Small intestine (tissue), 7 donors: ENCODE data around the gene PTH2. TPM values are rescaled to one million over a fixed set of nuclear protein-coding genes. Genes with fewer than 3 reads are reported as not detected.

Source experiments
- DNase-seq, 2 donors: peaks; one replicate each; pipeline versions ENCODE4 v3.0.0 to v3.0.0-alpha.2; 2013
- FAIRE-seq: peaks from 2 replicates; lab custom pipeline; 2012; peaks lifted over from hg19 to GRCh38; lab: Jason Lieb, UNC
- H3K27ac ChIP-seq, 3 donors: one replicate each; pipeline ENCODE4 v1.5.1; 2013; ENCODE audit warnings: low read length in 2 of 3, mild to moderate bottlenecking in 2 of 3, control low read depth in 1 of 3, inconsistent platforms in 1 of 3, low read depth in 1 of 3, moderate library complexity in 1 of 3
- H3K27me3 ChIP-seq, 3 donors: one replicate each; pipeline ENCODE4 v1.6.1; 2013; ENCODE audit warnings: low read length in 3 of 3, inconsistent platforms in 1 of 3; ENCODE audit not compliant: control insufficient read depth in 3 of 3, insufficient read depth in 3 of 3
- H3K36me3 ChIP-seq, 3 donors: one replicate each; pipeline ENCODE4 v1.6.1; 2013; ENCODE audit warnings: low read length in 3 of 3, inconsistent platforms in 1 of 3, low read depth in 1 of 3, mild to moderate bottlenecking in 1 of 3, moderate library complexity in 1 of 3; ENCODE audit not compliant: control insufficient read depth in 3 of 3, insufficient read depth in 2 of 3
- H3K4me1 ChIP-seq, 3 donors: one replicate each; pipeline ENCODE4 v1.6.1; 2013; ENCODE audit warnings: low read length in 2 of 3, inconsistent platforms in 1 of 3, low read depth in 1 of 3, mild to moderate bottlenecking in 1 of 3, moderate library complexity in 1 of 3; ENCODE audit not compliant: control insufficient read depth in 3 of 3, insufficient read depth in 2 of 3
- H3K4me3 ChIP-seq, 3 donors: one replicate each; pipeline ENCODE4 v1.5.1; 2013; ENCODE audit warnings: low read length in 3 of 3, control low read depth in 1 of 3, inconsistent platforms in 1 of 3, low read depth in 1 of 3, mild to moderate bottlenecking in 1 of 3, moderate library complexity in 1 of 3
- H3K9me3 ChIP-seq, 2 donors: one replicate each; pipeline ENCODE4 v1.6.1; 2013; ENCODE audit warnings: low read depth in 1 of 2, low read length in 1 of 2; ENCODE audit not compliant: control insufficient read depth in 2 of 2, insufficient read depth in 1 of 2
- WGBS, 3 donors: extraction: QIAGEN DNeasy Blood & Tissue Kit; methylation state at CpG; one replicate each; pipeline ENCODE4 v1.1.7; 2013; 5-methylcytosine and 5-hydroxymethylcytosine counted together
- polyA plus RNA-seq, 4 donors: library from polyadenylated mRNA; stranded (reverse) in 3 of 4; unstranded in 1 of 4; fragments of 200-250 nt in 3 of 4; fragments of 120-200 nt in 1 of 4; gene quantifications; one replicate each; pipeline versions ENCODE4 v1.2.1 to v1.2.3, GENCODE V29; 2013
- donor health status: healthy with polysubstance abuse.
- donor health status: control.
- donor health status: control.
- donor health status: Bipolar disorder and iron deficiency.
- donor health status: healthy.

PTH2 gene
- polyA plus RNA-seq, 4 donors: not detected

- Histone ChIP-seq H3K27ac (no peak overlapping the region), H3K4me3 (no peak overlapping the region), H3K36me3 (no peaks in the 10 kb centered on the region), H3K4me1 (peaks cover 0 to 2% (median 0%) of the 10 kb centered on the region in 3 donors), H3K27me3 (peaks cover 20 to 99% (median 65%) of the 10 kb centered on the region in 3 donors), H3K9me3 (peaks cover 0 to 2% of the 10 kb centered on the region in 2 donors)
- no peak for DNase-seq
- WGBS, 3 donors: 3 to 5% (median 5%) methylated on average over 28 to 30 of the region's 30 CpGs
- FAIRE-seq: no peak
Observed at GRCh38 chr19:49425922-49426592, 2.8 kb upstream of the PTH2 start.

GRCh38 chr19:49425178-49425577 is 1.9 kb upstream of the PTH2 start, which contains the start of gene GFY:
GFY (plus strand) TSS chr19:49425388; CDS start chr19:49426431, 1,043 bp downstream.
- Histone ChIP-seq H3K9me3 (peaks cover 0 to 2% of the 10 kb centered on the region in 2 donors), H3K27me3 (peaks cover 20 to 100% (median 59%) of the 10 kb centered on the region in 3 donors), H3K27ac (no peak within 1 kb of the TSS), H3K4me1 (peaks cover 0 to 2% (median 0%) of the 10 kb centered on the region in 3 donors), H3K4me3 (no peak within 1 kb of the TSS), H3K36me3 (no peaks in the 10 kb centered on the region)
- WGBS, 3 donors: 12 to 47% (median 39%) methylated on average over 7 of the region's 7 CpGs
- no peak for FAIRE-seq
- DNase-seq: no peak

DNA sequence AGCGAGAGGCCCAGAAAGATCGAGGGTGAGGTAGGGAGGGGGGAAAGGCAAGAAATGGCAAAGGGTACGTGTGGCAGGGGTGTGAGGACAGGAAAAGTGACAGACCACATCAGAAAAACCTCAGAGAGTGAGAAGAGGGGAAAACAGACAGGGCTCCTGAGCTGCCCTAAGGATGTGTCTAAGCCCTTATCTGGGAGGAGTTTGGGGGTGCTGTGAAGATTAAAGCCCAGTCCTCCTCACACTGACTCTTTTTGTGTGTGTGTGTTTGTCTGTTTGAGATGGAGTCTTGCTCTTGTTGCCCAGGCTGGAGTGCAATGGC is 703 bp upstream of the PTH2 start:
- WGBS, 3 donors: 0 to 11% (median 8%) methylated on average over 3 of the region's 3 CpGs
- no peak for FAIRE-seq

DNA sequence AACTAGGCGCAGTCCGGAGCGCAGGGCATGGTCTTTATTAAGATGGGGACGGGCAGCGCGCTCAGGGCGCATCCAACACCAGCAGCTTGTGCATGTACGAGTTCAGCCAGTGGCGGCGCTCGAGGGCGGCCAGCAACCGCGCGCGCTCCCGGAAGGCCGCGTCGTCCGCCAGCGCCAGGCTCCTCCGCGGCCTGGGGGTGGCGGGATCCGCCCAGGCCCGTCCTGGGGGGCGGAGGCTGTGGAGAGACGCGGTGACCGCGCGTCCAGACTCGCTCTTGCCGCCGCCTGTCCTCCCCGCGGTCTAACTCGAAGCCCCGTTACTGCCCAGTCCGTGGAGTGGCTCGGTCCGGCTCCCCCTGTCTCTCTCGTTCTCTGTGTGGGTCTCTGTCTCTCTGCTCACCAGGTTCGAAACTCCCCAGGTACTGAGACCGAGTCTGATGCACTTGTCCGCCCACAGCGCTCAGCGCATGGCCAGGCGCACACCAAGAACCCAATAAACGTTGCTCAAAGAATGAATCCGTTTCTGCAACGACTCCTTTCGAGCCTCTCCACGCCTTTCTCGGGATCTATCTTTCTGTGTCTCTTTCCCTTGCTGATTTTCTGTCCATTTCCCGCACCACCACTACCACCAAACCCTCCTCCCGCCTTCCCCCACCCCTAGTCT is 702 bp downstream of the PTH2 start:
- Histone ChIP-seq H3K4me3 (peak overlapping the region in 1 of 3 donors; percentile 18), H3K27ac (no peak overlapping the region), H3K9me3 (no peaks in the 10 kb centered on the region), H3K27me3 (peaks cover 20 to 100% (median 51%) of the 10 kb centered on the region in 3 donors), H3K4me1 (peaks cover 0 to 2% (median 0%) of the 10 kb centered on the region in 3 donors), H3K36me3 (no peaks in the 10 kb centered on the region)
- FAIRE-seq (no peak), DNase-seq (peak in 1 of 2 donors; percentile 41)
- 4 to 5% (median 4%) methylated on average over 52 to 58 of the region's 58 CpGs for WGBS, 3 donors

More for the DNA sequence above, 703 bp upstream of the PTH2 start:
- H3K9me3 ChIP-seq: peaks cover 0 to 2% of the 10 kb centered on the region in 2 donors
- H3K36me3 ChIP-seq: no peaks in the 10 kb centered on the region
- DNase-seq: no peak
- no peak overlapping the region for H3K27ac ChIP-seq
- peaks cover 0 to 2% (median 0%) of the 10 kb centered on the region in 3 donors for H3K4me1 ChIP-seq
- H3K4me3 ChIP-seq: no peak overlapping the region
- peaks cover 20 to 100% (median 57%) of the 10 kb centered on the region in 3 donors for H3K27me3 ChIP-seq

DNA sequence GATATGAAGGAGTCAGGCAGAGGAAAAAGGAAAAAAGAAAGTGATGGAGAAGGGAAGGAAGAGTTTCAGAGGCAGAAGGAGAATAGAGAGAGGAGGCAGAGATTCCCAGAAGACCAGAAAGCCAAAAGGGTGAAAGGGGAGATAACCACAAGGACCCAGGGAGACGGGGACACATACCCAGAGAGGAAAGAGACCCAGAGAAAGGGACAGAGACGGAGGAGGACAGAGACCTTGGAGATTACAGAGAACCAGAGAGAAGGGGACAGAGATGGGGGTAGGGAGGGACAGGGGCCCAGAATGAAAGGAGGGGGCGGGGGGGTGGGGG is 1.4 kb downstream of the PTH2 start:
- WGBS, 3 donors: 14 to 38% (median 29%) methylated on average over 2 to 3 of the region's 3 CpGs
- peaks cover 20 to 100% (median 47%) of the 10 kb centered on the region in 3 donors for H3K27me3 ChIP-seq

DNA sequence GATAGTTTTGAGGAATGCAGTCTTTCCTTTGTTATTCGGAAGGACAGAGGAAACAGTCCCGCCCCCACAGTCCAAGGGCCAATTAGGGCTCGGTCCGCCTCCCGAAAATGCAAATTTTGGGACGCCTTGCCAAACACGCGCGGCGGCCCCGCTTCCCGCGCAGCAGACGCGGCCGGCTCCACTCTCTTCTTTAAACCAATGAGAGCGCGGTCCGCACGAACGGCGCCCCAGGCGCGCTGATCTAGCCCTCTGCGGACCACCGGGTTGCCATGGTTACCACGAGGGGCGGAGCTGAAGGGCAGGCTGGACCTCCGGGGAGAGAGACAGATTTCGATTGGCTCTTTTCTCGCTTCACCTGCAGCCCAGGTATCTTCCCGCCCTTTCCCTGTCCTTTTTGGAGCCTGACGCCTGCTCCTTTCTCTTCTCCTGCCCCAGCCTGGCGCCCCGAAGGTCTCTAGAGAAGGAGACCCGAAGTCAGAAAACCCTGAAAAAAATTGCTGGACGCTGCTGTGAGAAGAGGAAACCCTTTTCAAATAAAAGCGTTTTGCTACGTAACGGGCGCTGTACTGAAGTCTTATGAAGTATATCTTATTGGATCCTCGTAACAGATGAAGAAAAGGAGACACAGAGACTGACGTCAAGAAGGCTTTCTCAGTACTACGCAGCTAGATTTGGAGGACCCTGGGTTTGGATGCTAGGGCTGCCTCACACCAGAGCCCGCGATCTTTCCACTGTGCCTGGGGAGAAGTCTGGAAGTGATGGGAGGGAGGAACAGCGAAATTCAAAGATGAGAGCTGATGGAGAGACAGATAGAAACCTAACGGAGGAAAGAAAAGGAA is 2.0 kb downstream of the PTH2 start:
- H3K9me3 ChIP-seq: no peaks in the 10 kb centered on the region
- peaks cover 20 to 97% (median 46%) of the 10 kb centered on the region in 3 donors for H3K27me3 ChIP-seq
- no peaks in the 10 kb centered on the region for H3K36me3 ChIP-seq
- FAIRE-seq (no peak), DNase-seq (peak; percentile 27 to 38)
- no peak overlapping the region for H3K27ac ChIP-seq
- peaks cover 0 to 2% (median 0%) of the 10 kb centered on the region in 3 donors for H3K4me1 ChIP-seq
- WGBS, 3 donors: 10% methylated on average over 47 to 48 of the region's 48 CpGs
- H3K4me3 ChIP-seq: peak overlapping the region in 1 of 3 donors; percentile 26

More for the DNA sequence above, 1.4 kb downstream of the PTH2 start:
- H3K27ac ChIP-seq: no peak overlapping the region
- peaks cover 0 to 2% (median 0%) of the 10 kb centered on the region in 3 donors for H3K4me1 ChIP-seq
- no peak for DNase-seq
- H3K9me3 ChIP-seq: no peaks in the 10 kb centered on the region
- H3K4me3 ChIP-seq: no peak overlapping the region
- no peaks in the 10 kb centered on the region for H3K36me3 ChIP-seq
- FAIRE-seq: no peak

GRCh38 chr19:49420227-49420626 is 3.0 kb downstream of the PTH2 start:
- FAIRE-seq (no peak), DNase-seq (no peak)
- no peak overlapping the region for H3K27ac ChIP-seq
- no peaks in the 10 kb centered on the region for H3K36me3 ChIP-seq
- H3K27me3 ChIP-seq: peaks cover 18 to 90% (median 37%) of the 10 kb centered on the region in 3 donors
- no peaks in the 10 kb centered on the region for H3K9me3 ChIP-seq
- 72 to 76% (median 76%) methylated on average over 2 of the region's 2 CpGs for WGBS, 3 donors
- no peak overlapping the region for H3K4me3 ChIP-seq
- H3K4me1 ChIP-seq: peaks cover 0 to 2% (median 0%) of the 10 kb centered on the region in 3 donors

DNA sequence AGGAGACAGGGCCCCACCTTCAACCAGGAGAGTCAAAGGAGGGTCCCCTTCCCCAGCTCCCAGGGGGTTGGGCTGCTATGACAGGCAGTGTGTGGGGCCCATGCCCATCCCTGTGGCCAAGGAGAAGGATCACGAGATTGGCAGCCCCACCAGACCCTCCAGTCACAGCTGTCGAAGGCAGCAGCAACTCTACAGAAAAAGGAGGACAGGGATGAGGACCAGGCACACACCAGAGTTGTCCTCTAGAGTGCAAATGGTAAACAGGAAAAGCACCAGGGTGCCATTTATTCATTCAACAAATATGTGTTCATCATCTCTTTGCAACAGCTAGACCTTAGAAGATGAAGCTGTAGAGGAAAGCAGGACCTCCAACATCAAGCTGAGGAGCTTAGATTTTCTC is 4.1 kb downstream of the PTH2 start:
- Histone ChIP-seq H3K9me3 (no peaks in the 10 kb centered on the region), H3K4me1 (peaks cover 0 to 2% (median 0%) of the 10 kb centered on the region in 3 donors), H3K36me3 (no peaks in the 10 kb centered on the region), H3K27me3 (peaks cover 16 to 79% (median 32%) of the 10 kb centered on the region in 3 donors), H3K27ac (no peak overlapping the region), H3K4me3 (no peak overlapping the region)
- FAIRE-seq: no peak
- no peak for DNase-seq
- 69 to 79% (median 71%) methylated on average over 2 of the region's 2 CpGs for WGBS, 3 donors
